Forelimb muscle (tissue), 1 donor: ENCODE results near the gene EFCAB6. TPM values are rescaled to one million over a fixed set of nuclear protein-coding genes. Genes with fewer than 3 reads are reported as not detected.

Experiments used
- DNase-seq: peaks from one replicate; pipeline ENCODE4 v3.0.0-alpha.2; 2013; ENCODE audit warnings: low read depth
- polyA plus RNA-seq: library from polyadenylated mRNA; unstranded; fragments of 120-200 nt; gene quantifications from one replicate; pipeline ENCODE4 v1.2.1, GENCODE V29; 2013; ENCODE audit not compliant: insufficient read length

EFCAB6 gene
- polyA plus RNA-seq, 1 donor, result 0.76 TPM

- DNase-seq, result no peak
These were observed 229.7 kb downstream of the EFCAB6 start for GRCh38 chr22:43582394-43582793.

- no peak for DNase-seq
These were observed 231.8 kb downstream of the EFCAB6 start for GRCh38 chr22:43580271-43580750.

GRCh38 chr22:43574738-43575137 lies 237.4 kb downstream of the EFCAB6 start:
- no peak for DNase-seq

- DNase-seq, result no peak
These were observed 239.4 kb downstream of the EFCAB6 start for GRCh38 chr22:43572710-43573109.

GRCh38 chr22:43571181-43571580 lies 240.9 kb downstream of the EFCAB6 start:
- no peak for DNase-seq

- no peak for DNase-seq
These were observed 241.5 kb downstream of the EFCAB6 start for GRCh38 chr22:43570531-43571165.

- no peak for DNase-seq
These were observed 243.0 kb downstream of the EFCAB6 start for GRCh38 chr22:43569111-43569510.

- no peak for DNase-seq
These were observed 244.3 kb downstream of the EFCAB6 start for GRCh38 chr22:43567691-43568324.

- no peak for DNase-seq
These were observed 245.4 kb downstream of the EFCAB6 start for GRCh38 chr22:43566561-43567332.

GRCh38 chr22:43566021-43566420 lies 246.1 kb downstream of the EFCAB6 start:
- DNase-seq, result no peak

GRCh38 chr22:43564859-43565258 lies 247.2 kb downstream of the EFCAB6 start:
- no peak for DNase-seq

GRCh38 chr22:43563571-43563970 lies 248.5 kb downstream of the EFCAB6 start:
- no peak for DNase-seq

- DNase-seq, result no peak
These were observed 249.3 kb downstream of the EFCAB6 start for GRCh38 chr22:43562843-43563242.

- DNase-seq, result no peak
These were observed 250.5 kb downstream of the EFCAB6 start for GRCh38 chr22:43561415-43562178.

- DNase-seq, result no peak
These were observed 251.5 kb downstream of the EFCAB6 start for GRCh38 chr22:43560651-43561050.

GRCh38 chr22:43555561-43556515 lies 256.3 kb downstream of the EFCAB6 start:
- no peak for DNase-seq

GRCh38 chr22:43554694-43555365 lies 257.3 kb downstream of the EFCAB6 start:
- DNase-seq, result no peak

GRCh38 chr22:43554259-43554636 lies 257.9 kb downstream of the EFCAB6 start:
- no peak for DNase-seq

GRCh38 chr22:43553451-43554258 lies 258.4 kb downstream of the EFCAB6 start:
- no peak for DNase-seq
